ENCODE data around the gene TNFRSF25. TPM values are rescaled to one million over a fixed set of nuclear protein-coding genes. Genes with fewer than 3 reads are reported as not detected.
A peak's percentile ranks its signal among the peaks of the same experiment; 100 is the strongest.

Gene TNFRSF25
- total RNA-seq, 1 experiment from 2014 or later = not detected

DNA sequence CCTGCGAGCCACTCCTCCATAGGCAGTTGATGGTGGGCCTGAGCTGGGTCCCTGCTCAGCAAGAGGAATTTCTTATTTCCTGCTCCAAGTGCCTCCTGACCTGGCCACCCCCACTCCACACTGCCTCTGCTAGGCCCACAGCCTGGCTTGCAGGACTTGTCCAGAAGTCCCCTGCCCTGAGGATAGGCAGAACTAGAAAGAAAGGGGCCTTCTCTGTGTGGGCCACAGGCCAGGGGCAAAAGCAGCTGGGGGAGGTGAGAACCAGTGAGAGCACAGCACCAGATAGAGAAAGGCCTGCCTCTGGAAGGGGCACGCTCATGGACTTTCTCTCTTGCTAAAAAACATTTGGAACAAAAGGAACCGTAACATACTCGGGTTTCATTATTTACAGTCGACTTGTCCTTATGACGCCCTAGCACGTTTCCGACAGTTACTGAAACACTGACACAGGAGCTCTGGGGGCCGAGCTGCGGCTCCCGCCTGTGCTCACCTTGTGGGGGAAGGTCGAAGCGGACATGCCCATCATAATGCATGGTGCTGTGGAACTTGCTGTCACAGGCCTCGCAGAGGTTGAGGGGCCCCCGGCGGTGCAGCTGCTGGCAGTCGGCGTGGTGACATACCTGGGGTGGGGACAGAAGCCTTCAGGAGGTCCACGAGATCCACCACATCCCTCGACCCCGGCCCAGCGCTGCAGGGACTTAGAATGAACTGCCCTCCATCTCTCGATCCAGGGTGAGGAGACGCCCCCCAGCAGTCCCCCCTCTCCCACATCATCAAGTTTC lies 11.3 kb upstream of the TNFRSF25 start:
- Histone ChIP-seq H2AFZ (ENCODE audit: low read length) (no peak overlapping the region), H3K36me3 (ENCODE audit: insufficient read depth, low read length) (no peaks in the 10 kb centered on the region), H4K20me1 (ENCODE audit: insufficient read depth, low read depth, low read length) (0 out of 2 replicates have a peak, but pooled peaks cover 4% of the 10 kb centered on the region), H3K9me2 (replicated peaks; ENCODE audit: insufficient read depth, low read length) (no peaks in the 10 kb centered on the region), H3K4me1 (ENCODE audit: low read length) (0 out of 2 replicates have a peak, but pooled peaks cover 2% of the 10 kb centered on the region), H3K4me2 (ENCODE audit: low read depth, low read length, poor library complexity, severe bottlenecking) (no peak overlapping the region), H3K4me3 (ENCODE audit: low read length) (no peak overlapping the region), H3K9me3 (ENCODE audit: low read length) (no peaks in the 10 kb centered on the region), H3K27me3 (ENCODE audit: low read length) (no peaks in the 10 kb centered on the region), H3K9ac (ENCODE audit: low read length) (no peak overlapping the region), H3K79me2 (ENCODE audit: low read length) (no peaks in the 10 kb centered on the region), H3K27ac (ENCODE audit: low read length) (no peak overlapping the region)
- DNase-seq = no peak

DNA sequence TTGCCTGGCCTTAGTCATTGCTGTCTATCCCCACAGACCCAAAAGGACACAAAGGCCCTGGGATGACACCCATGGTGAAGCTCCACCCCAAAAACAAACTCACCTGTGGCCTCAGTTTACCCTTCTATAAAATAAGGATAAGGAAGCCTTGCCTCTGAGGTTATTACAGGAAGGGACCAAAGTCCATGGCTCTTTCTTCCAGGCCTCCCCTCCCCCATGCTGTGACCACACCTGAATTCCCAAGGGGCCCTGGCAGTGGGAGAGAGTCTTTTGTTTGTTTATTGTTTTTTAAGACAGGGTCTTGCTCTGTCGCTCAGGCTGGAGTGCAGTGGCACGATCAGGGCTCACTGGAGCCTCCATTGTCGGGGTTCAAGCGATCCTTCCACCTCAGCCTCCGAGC lies 10.5 kb upstream of the TNFRSF25 start:
- no peak overlapping the region for H3K4me3 ChIP-seq (ENCODE audit: low read length)
- 0 out of 2 replicates have a peak, but pooled peaks cover 2% of the 10 kb centered on the region for H3K4me1 ChIP-seq (ENCODE audit: low read length)
- no peaks in the 10 kb centered on the region for H3K36me3 ChIP-seq (ENCODE audit: insufficient read depth, low read length)
- H4K20me1 ChIP-seq (ENCODE audit: insufficient read depth, low read depth, low read length) = 0 out of 2 replicates have a peak, but pooled peaks cover 4% of the 10 kb centered on the region
- DNase-seq = no peak
- no peak overlapping the region for H3K9ac ChIP-seq (ENCODE audit: low read length)
- no peaks in the 10 kb centered on the region for H3K9me3 ChIP-seq (ENCODE audit: low read length)
- H3K27me3 ChIP-seq (ENCODE audit: low read length) = no peaks in the 10 kb centered on the region
- H3K27ac ChIP-seq (ENCODE audit: low read length) = no peak overlapping the region
- H3K79me2 ChIP-seq (ENCODE audit: low read length) = no peaks in the 10 kb centered on the region
- no peak overlapping the region for H2AFZ ChIP-seq (ENCODE audit: low read length)
- no peak overlapping the region for H3K4me2 ChIP-seq (ENCODE audit: low read depth, low read length, poor library complexity, severe bottlenecking)
- H3K9me2 ChIP-seq (replicated peaks; ENCODE audit: insufficient read depth, low read length) = no peaks in the 10 kb centered on the region

DNA sequence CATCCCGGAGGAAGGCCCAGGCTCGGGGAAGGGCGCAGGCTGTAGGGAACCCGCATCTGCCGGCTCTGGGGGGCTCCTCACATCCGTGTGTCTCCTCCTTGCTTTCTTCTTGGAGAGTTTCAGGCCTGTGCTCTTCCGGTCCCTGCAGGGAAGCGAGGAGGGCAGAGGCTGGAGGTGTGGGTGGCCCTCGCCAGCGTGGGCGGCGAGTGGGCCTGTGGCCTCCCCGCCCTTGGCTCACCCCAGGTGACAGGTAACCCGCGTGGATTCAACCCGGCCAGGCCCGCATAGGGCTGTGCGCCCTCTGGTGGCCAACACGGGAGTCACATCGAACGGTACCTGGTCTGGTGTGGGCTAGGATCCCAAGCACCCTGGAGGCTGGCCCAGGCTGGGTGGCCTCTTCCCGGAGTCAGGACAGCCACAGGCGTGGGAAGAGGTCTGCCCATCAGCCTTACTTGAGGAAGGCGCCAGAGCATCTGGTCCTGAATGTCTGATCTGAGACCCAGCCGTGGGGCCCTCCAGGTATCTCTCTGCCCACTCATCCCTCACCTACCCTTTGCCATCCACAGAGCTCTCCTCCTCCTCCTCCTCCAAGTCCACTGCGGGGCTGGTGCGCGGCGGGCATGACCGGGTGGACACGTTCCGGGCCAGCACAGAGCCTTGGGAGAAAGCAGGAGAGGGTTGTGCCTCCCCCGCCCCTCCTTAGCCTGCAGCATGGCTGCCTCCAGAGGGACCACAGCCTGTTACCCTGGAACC lies 9.6 kb upstream of the TNFRSF25 start:
- Histone ChIP-seq H3K9me2 (replicated peaks; ENCODE audit: insufficient read depth, low read length) (no peaks in the 10 kb centered on the region), H3K4me2 (ENCODE audit: low read depth, low read length, poor library complexity, severe bottlenecking) (no peak overlapping the region), H3K9me3 (ENCODE audit: low read length) (no peaks in the 10 kb centered on the region), H3K4me1 (ENCODE audit: low read length) (0 out of 2 replicates have a peak, but pooled peaks cover 2% of the 10 kb centered on the region), H3K27ac (ENCODE audit: low read length) (no peak overlapping the region), H3K4me3 (ENCODE audit: low read length) (no peak overlapping the region), H2AFZ (ENCODE audit: low read length) (no peak overlapping the region), H3K9ac (ENCODE audit: low read length) (no peak overlapping the region), H4K20me1 (ENCODE audit: insufficient read depth, low read depth, low read length) (0 out of 2 replicates have a peak, but pooled peaks cover 4% of the 10 kb centered on the region), H3K79me2 (ENCODE audit: low read length) (no peaks in the 10 kb centered on the region), H3K36me3 (ENCODE audit: insufficient read depth, low read length) (no peaks in the 10 kb centered on the region), H3K27me3 (ENCODE audit: low read length) (no peaks in the 10 kb centered on the region)
- DNase-seq = peak; percentile 84

DNA sequence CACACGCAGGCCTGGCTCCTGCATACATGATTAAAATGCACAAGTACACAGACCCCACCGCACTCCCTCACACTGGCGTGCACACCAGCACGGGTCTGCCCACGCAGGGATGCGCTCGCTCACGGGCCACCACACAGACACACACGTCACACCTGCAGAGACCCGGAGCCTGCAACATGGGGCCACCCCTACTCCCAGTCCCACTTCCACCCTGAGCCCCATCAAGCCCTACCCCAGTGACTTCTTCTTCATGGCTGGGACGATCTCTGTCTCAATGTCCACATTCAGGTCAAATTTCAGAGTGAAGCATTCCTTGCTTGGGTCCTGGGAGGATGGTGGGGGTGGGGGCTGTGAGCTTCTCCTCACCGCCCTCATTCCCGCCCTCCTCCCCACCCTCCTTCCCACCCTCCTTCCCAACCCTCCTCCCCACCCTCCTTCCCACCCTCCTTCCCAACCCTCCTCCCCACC lies 8.9 kb upstream of the TNFRSF25 start:
- Histone ChIP-seq H3K4me1 (ENCODE audit: low read length) (0 out of 2 replicates have a peak, but pooled peaks cover 2% of the 10 kb centered on the region), H3K27me3 (ENCODE audit: low read length) (no peaks in the 10 kb centered on the region), H3K9ac (ENCODE audit: low read length) (no peak overlapping the region), H3K79me2 (ENCODE audit: low read length) (no peaks in the 10 kb centered on the region), H3K36me3 (ENCODE audit: insufficient read depth, low read length) (no peaks in the 10 kb centered on the region), H2AFZ (ENCODE audit: low read length) (no peak overlapping the region), H4K20me1 (ENCODE audit: insufficient read depth, low read depth, low read length) (0 out of 2 replicates have a peak, but pooled peaks cover 4% of the 10 kb centered on the region), H3K9me3 (ENCODE audit: low read length) (no peaks in the 10 kb centered on the region), H3K27ac (ENCODE audit: low read length) (no peak overlapping the region), H3K4me3 (ENCODE audit: low read length) (no peak overlapping the region), H3K9me2 (replicated peaks; ENCODE audit: insufficient read depth, low read length) (no peaks in the 10 kb centered on the region), H3K4me2 (ENCODE audit: low read depth, low read length, poor library complexity, severe bottlenecking) (no peak overlapping the region)
- DNase-seq = peak; percentile 53

DNA sequence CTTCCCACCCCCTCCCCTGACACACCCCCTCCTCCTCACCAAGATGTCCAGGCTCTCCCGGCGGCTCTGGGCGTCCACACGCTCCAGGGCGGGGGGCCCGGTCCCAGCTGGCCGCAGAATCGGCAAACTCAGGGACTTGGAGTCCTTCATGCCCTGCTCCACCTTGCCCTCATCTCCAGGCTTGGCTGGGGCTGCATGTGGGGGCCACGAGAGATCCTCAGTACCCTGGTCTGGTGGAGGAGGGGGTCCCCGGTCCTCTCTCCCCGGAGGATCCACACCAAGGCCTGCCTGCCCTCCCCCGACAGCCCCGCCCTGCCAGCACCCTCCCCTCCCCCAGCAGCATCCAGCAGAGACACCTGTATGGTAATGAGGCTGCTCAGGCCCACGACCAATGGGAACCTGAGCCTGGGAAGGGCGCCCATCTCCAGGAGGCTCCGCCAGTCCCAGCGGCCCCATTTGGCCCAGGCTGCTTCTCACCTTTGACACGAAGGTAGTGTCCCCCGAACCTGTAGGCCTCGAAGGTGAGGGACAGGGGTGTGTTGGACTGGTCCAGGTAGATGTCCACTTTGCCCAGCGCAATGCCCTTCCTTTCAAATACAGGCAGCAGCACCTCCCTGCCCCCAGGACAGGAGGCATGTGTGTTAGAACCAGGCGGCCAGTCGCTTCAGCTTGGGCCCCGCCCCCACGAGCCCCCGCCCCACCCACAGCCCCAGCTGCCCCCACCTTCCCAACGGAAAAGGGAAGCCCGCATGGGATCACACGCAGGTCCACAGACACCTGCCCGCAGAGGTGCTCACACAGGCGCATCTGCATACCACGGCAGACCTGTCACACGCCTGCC lies 8.2 kb upstream of the TNFRSF25 start:
- no peak for DNase-seq

DNA sequence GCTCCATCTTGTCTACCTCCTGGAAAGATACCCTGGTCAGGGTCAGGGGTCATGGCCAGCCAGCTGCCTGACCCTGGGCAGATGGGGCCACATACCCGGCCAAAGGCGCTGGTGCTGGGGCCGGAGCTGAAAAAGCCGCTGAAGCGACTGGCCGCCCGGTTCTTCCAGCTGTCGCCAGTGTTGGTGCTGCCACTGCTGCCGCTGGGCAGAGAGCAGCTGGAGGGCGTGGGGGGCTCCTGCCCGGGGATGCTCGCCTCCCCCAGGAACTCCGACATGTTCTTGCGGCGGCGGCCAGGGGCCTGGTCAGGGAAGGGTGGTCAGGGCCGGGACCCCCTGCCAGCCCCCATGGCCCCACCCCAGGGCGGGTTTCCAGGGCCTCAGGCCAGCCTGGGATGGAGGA lies 7.2 kb upstream of the TNFRSF25 start:
- Histone ChIP-seq H2AFZ (ENCODE audit: low read length) (no peak overlapping the region), H3K9ac (ENCODE audit: low read length) (no peak overlapping the region)

More for the DNA sequence above, 8.2 kb upstream of the TNFRSF25 start:
- H3K4me3 ChIP-seq (ENCODE audit: low read length) = no peak overlapping the region
- H3K27ac ChIP-seq (ENCODE audit: low read length) = no peak overlapping the region
- no peak overlapping the region for H2AFZ ChIP-seq (ENCODE audit: low read length)
- H3K4me1 ChIP-seq (ENCODE audit: low read length) = 0 out of 2 replicates have a peak, but pooled peaks cover 2% of the 10 kb centered on the region
- H3K9me3 ChIP-seq (ENCODE audit: low read length) = no peaks in the 10 kb centered on the region
- no peaks in the 10 kb centered on the region for H3K79me2 ChIP-seq (ENCODE audit: low read length)
- H3K27me3 ChIP-seq (ENCODE audit: low read length) = no peaks in the 10 kb centered on the region
- no peak overlapping the region for H3K9ac ChIP-seq (ENCODE audit: low read length)
- no peaks in the 10 kb centered on the region for H3K9me2 ChIP-seq (replicated peaks; ENCODE audit: insufficient read depth, low read length)
- 0 out of 2 replicates have a peak, but pooled peaks cover 4% of the 10 kb centered on the region for H4K20me1 ChIP-seq (ENCODE audit: insufficient read depth, low read depth, low read length)
- H3K36me3 ChIP-seq (ENCODE audit: insufficient read depth, low read length) = no peaks in the 10 kb centered on the region
- H3K4me2 ChIP-seq (ENCODE audit: low read depth, low read length, poor library complexity, severe bottlenecking) = no peak overlapping the region

DNA sequence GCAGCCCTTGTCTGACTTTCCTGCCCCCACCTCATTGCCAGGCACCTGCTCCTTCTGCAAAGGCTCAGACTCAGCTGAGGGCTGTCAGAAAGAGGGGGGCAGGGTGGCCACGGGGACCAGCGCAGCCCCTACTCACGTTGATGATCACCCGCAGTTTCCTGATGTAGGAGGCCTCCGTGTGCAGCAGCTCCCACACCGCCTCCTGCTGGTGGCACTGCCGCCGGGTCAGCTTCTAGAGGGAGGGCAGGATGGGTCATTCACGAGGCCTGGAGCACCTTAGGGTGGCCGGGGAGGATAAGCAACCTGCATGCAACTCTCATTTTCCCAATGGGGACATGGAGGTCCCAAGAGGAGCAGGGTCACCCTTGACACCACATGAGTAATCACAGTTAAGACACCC lies 6.4 kb upstream of the TNFRSF25 start:
- Histone ChIP-seq H3K4me2 (ENCODE audit: low read depth, low read length, poor library complexity, severe bottlenecking) (no peak overlapping the region), H3K9ac (ENCODE audit: low read length) (no peak overlapping the region)

More for the DNA sequence above, 7.2 kb upstream of the TNFRSF25 start:
- Histone ChIP-seq H3K9me3 (ENCODE audit: low read length) (no peaks in the 10 kb centered on the region), H3K27ac (ENCODE audit: low read length) (no peak overlapping the region), H3K4me3 (ENCODE audit: low read length) (no peak overlapping the region), H3K4me1 (ENCODE audit: low read length) (0 out of 2 replicates have a peak, but pooled peaks cover 2% of the 10 kb centered on the region), H3K9me2 (replicated peaks; ENCODE audit: insufficient read depth, low read length) (no peaks in the 10 kb centered on the region), H3K36me3 (ENCODE audit: insufficient read depth, low read length) (no peaks in the 10 kb centered on the region), H3K79me2 (ENCODE audit: low read length) (no peaks in the 10 kb centered on the region), H3K27me3 (ENCODE audit: low read length) (no peaks in the 10 kb centered on the region), H3K4me2 (ENCODE audit: low read depth, low read length, poor library complexity, severe bottlenecking) (no peak overlapping the region), H4K20me1 (ENCODE audit: insufficient read depth, low read depth, low read length) (0 out of 2 replicates have a peak, but pooled peaks cover 4% of the 10 kb centered on the region)
- no peak for DNase-seq

More for the DNA sequence above, 6.4 kb upstream of the TNFRSF25 start:
- Histone ChIP-seq H4K20me1 (ENCODE audit: insufficient read depth, low read depth, low read length) (0 out of 2 replicates have a peak, but pooled peaks cover 4% of the 10 kb centered on the region), H3K36me3 (ENCODE audit: insufficient read depth, low read length) (no peaks in the 10 kb centered on the region), H2AFZ (ENCODE audit: low read length) (no peak overlapping the region), H3K27me3 (ENCODE audit: low read length) (no peaks in the 10 kb centered on the region), H3K4me3 (ENCODE audit: low read length) (no peak overlapping the region), H3K9me2 (replicated peaks; ENCODE audit: insufficient read depth, low read length) (no peaks in the 10 kb centered on the region), H3K27ac (ENCODE audit: low read length) (no peak overlapping the region), H3K79me2 (ENCODE audit: low read length) (no peaks in the 10 kb centered on the region), H3K9me3 (ENCODE audit: low read length) (no peaks in the 10 kb centered on the region), H3K4me1 (ENCODE audit: low read length) (0 out of 2 replicates have a peak, but pooled peaks cover 2% of the 10 kb centered on the region)
- DNase-seq = peak; percentile 68

Measured in Karpas-422 (cell line).